Sigmoid colon (tissue), 7 donors: Measurements from ENCODE around the gene ANKRD35. TPM values are rescaled to one million over a fixed set of nuclear protein-coding genes. Genes with fewer than 3 reads are reported as not detected.
"Not testable (repeated sequence)": the region's sequence is repeated elsewhere in the genome, so short reads cannot be mapped to it uniquely, and the experiment has no call there.

Experiments used
- DNase-seq: peaks from one replicate; pipeline ENCODE4 v3.0.0-alpha.2; 2019
- H3K27ac ChIP-seq, 4 donors: fragments of 200-600 bp; sonication (generic); one replicate each; pipeline ENCODE4 v1.5.1; 2016 to 2019; ENCODE audit warnings: mild to moderate bottlenecking in 1 of 4
- H3K27me3 ChIP-seq, 3 donors: fragments of 200-600 bp; sonication (generic); one replicate each; pipeline ENCODE4 v1.5.1; 2019; ENCODE audit warnings: mild to moderate bottlenecking in 1 of 3
- H3K36me3 ChIP-seq, 4 donors: fragments of 200-600 bp; sonication (generic); one replicate each; pipeline ENCODE4 v1.5.1; 2016 to 2019
- H3K4me1 ChIP-seq, 4 donors: fragments of 200-600 bp; sonication (generic); one replicate each; pipeline ENCODE4 v1.5.1; 2017 to 2019
- H3K4me3 ChIP-seq, 4 donors: fragments of 200-600 bp; sonication (generic); one replicate each; pipeline ENCODE4 v1.5.1; 2017 to 2019; ENCODE audit warnings: mild to moderate bottlenecking in 2 of 4, moderate library complexity in 1 of 4
- H3K9me3 ChIP-seq, 4 donors: fragments of 200-600 bp in 3 of 4; sonication (generic) in 3 of 4; one replicate each; pipeline versions ENCODE4 v1.5.1 to v1.6.1; 2013 to 2019
- EP300 ChIP-seq, 4 donors: sonication (generic); formaldehyde crosslinking; IDR thresholded peaks; one replicate each; pipeline ENCODE4 v1.6.1; 2017; ENCODE audit warnings: antibody characterized with exemption in 4 of 4
- POLR2A ChIP-seq, 2 donors: fragments of 450-650 bp; IDR thresholded peaks; one replicate each; pipeline ENCODE4 v1.6.1; 2016; ENCODE audit warnings: antibody characterized with exemption in 2 of 2, mild to moderate bottlenecking in 2 of 2, moderate library complexity in 2 of 2
- POLR2AphosphoS5 ChIP-seq, 4 donors: sonication (generic); formaldehyde crosslinking; IDR thresholded peaks; one replicate each; pipeline ENCODE4 v1.6.1; 2017; ENCODE audit warnings: antibody characterized with exemption in 4 of 4
- WGBS, 2 donors: extraction: QIAGEN DNeasy Blood & Tissue Kit; methylation state at CpG; one replicate each; pipeline ENCODE4 v1.1.7; 2013; 5-methylcytosine and 5-hydroxymethylcytosine counted together
- intact Hi-C: fragments of 100-400 bp; cut with DNase I; formaldehyde crosslinking; loops from one replicate; pipeline ENCODE4 v1.15.1; 2023
- polyA plus RNA-seq, 3 donors: library from polyadenylated mRNA; stranded (reverse); fragments of 200-250 nt; gene quantifications; one replicate each; pipeline ENCODE4 v1.2.3, GENCODE V29; 2013
- total RNA-seq, 4 donors: library from RNA; depleted of rRNA; stranded (reverse); fragments of >200 nt; gene quantifications; one replicate each; pipeline ENCODE4 v1.1.0, GENCODE V29; 2016
- TF ChIP-seq, protein P1 (sequence below), 4 experiments: fragments of 450-650 bp in 3 of 4; fragments of 200-600 bp in 1 of 4; IDR thresholded peaks; one replicate each; pipeline ENCODE4 v1.5.1; 2016 to 2019; ENCODE audit warnings: antibody characterized with exemption in 4 of 4, mild to moderate bottlenecking in 3 of 4, moderate library complexity in 2 of 4
- donor health status: healthy with polysubstance abuse.
- donor health status: Bipolar disorder and iron deficiency.
- donor health status: healthy.

ANKRD35 gene
- total RNA-seq: 10 to 100 TPM in 1 of 4 donors, 1 to 10 TPM in 3; 5.2 to 13.8 (median 8.3) TPM
- 1 to 10 TPM in 2 of 3 donors, under 1 TPM in 1; 0.46 to 2.1 (median 1.8) TPM for polyA plus RNA-seq

- H3K27ac ChIP-seq: peak within 1 kb of the TSS in 1 of 4 donors; percentile 40
- no peaks in the 10 kb centered on the region for H3K27me3 ChIP-seq
- H3K4me3 ChIP-seq: peak within 1 kb of the TSS; percentile 42 to 72 (median 60)
- intact Hi-C loops: no loop called here
- H3K9me3 ChIP-seq: no peaks in the 10 kb centered on the region
- H3K36me3 ChIP-seq: no peaks in the 10 kb centered on the region
- DNase-seq: peak; percentile 89
- WGBS, 2 donors: 1% methylated on average over 36 of the region's 36 CpGs
- peaks cover 0 to 11% (median 6%) of the 10 kb centered on the region in 4 donors for H3K4me1 ChIP-seq
- TF ChIP-seq, protein P1, sequence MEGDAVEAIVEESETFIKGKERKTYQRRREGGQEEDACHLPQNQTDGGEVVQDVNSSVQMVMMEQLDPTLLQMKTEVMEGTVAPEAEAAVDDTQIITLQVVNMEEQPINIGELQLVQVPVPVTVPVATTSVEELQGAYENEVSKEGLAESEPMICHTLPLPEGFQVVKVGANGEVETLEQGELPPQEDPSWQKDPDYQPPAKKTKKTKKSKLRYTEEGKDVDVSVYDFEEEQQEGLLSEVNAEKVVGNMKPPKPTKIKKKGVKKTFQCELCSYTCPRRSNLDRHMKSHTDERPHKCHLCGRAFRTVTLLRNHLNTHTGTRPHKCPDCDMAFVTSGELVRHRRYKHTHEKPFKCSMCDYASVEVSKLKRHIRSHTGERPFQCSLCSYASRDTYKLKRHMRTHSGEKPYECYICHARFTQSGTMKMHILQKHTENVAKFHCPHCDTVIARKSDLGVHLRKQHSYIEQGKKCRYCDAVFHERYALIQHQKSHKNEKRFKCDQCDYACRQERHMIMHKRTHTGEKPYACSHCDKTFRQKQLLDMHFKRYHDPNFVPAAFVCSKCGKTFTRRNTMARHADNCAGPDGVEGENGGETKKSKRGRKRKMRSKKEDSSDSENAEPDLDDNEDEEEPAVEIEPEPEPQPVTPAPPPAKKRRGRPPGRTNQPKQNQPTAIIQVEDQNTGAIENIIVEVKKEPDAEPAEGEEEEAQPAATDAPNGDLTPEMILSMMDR (IDR thresholded peaks at IDR 0.05): no peak
- TF ChIP-seq EP300 (IDR thresholded peaks at IDR 0.05) (no peak), POLR2AphosphoS5 (IDR thresholded peaks at IDR 0.05) (no peak), POLR2A (IDR thresholded peaks at IDR 0.05) (no peak)
Observed at GRCh38 chr1:145885738-145886287, at the start of gene ANKRD35. TSS of gene ANKRD35 (minus strand) at chr1:145885866. CDS start at chr1:145885758, 108 bp downstream.

- H3K27me3 ChIP-seq, H3K27ac ChIP-seq, H3K4me1 ChIP-seq, H3K9me3 ChIP-seq, DNase-seq, H3K4me3 ChIP-seq, intact Hi-C loops: not testable (repeated sequence)
- peaks cover 11 to 65% (median 17%) of the 10 kb centered on the region in 4 donors for H3K36me3 ChIP-seq
- 30 to 67% methylated on average over 9 of the region's 9 CpGs for WGBS, 2 donors
Observed at GRCh38 chr1:145932522-145933009, 46.9 kb upstream of the ANKRD35 start.

GRCh38 chr1:145927916-145928643 lies 42.4 kb upstream of the ANKRD35 start:
- Histone ChIP-seq H3K27me3 (no peaks in the 10 kb centered on the region), H3K27ac (peak overlapping the region; percentile 90 to 93 (median 92)), H3K4me1 (peaks cover 0 to 20% (median 19%) of the 10 kb centered on the region in 4 donors), H3K36me3 (peaks cover 0 to 39% (median 0%) of the 10 kb centered on the region in 4 donors), H3K9me3 (no peaks in the 10 kb centered on the region), H3K4me3 (peak overlapping the region; percentile 58 to 70 (median 66))
- 54 to 60% methylated on average over 20 of the region's 20 CpGs for WGBS, 2 donors
- no peak for DNase-seq
- TF ChIP-seq EP300 (IDR thresholded peaks at IDR 0.05): no peak
- TF ChIP-seq, protein P1 (IDR thresholded peaks at IDR 0.05): no peak
- TF ChIP-seq POLR2AphosphoS5 (IDR thresholded peaks at IDR 0.05): no peak
- no peak for TF ChIP-seq POLR2A (IDR thresholded peaks at IDR 0.05)
- intact Hi-C loops: loop anchor here (2.0 kb wide), 1 partner anchor 33 kb away; no protein-coding TSS in a partner anchor

- no peaks in the 10 kb centered on the region for H3K9me3 ChIP-seq
- H3K4me3 ChIP-seq: peak within 1 kb of the TSS; percentile 58 to 70 (median 66)
- peaks cover 0 to 20% (median 19%) of the 10 kb centered on the region in 4 donors for H3K4me1 ChIP-seq
- peaks cover 0 to 36% (median 0%) of the 10 kb centered on the region in 4 donors for H3K36me3 ChIP-seq
- H3K27ac ChIP-seq: peak within 1 kb of the TSS; percentile 90 to 93 (median 92)
- DNase-seq: peak; percentile 98
- TF ChIP-seq POLR2AphosphoS5 (IDR thresholded peaks at IDR 0.05) (peak; percentile 99 to 100 (median 99)), POLR2A (IDR thresholded peaks at IDR 0.05) (peak; percentile 98 to 99), EP300 (IDR thresholded peaks at IDR 0.05) (no peak)
- TF ChIP-seq, protein P1 (IDR thresholded peaks at IDR 0.05): peak; percentile 15 to 79 (median 68)
- intact Hi-C loops: loop anchor here (2.0 kb wide), 1 partner anchor 34 kb away; no protein-coding TSS in a partner anchor
- no peaks in the 10 kb centered on the region for H3K27me3 ChIP-seq
- 0% methylated on average over 41 of the region's 41 CpGs for WGBS, 2 donors
Observed at GRCh38 chr1:145927063-145927886, 41.6 kb upstream of the ANKRD35 start, which contains the start of gene RBM8A. TSS of gene RBM8A (minus strand) at chr1:145927484. CDS start at chr1:145927426, 58 bp downstream.
